PC-9 (cell line): Measurements from ENCODE around the gene SHISAL2A. TPM values are rescaled to one million over a fixed set of nuclear protein-coding genes. Genes with fewer than 3 reads are reported as not detected.

Experiments
- BruUV-seq: library from RNA; stranded (reverse); fragments of 400-500 nt; replicated peaks from 2 replicates; lab custom pipeline; 2021; lab: Mats Ljungman, UMichigan
- CTCF ChIA-PET: fragments of 300-600 bp; sonication (Branson Sonifier 250); formaldehyde crosslinking; loops from one replicate; lab custom pipeline; 2022; ENCODE audit warnings: antibody characterized with exemption; lab: Charles Lee
- POLR2A ChIA-PET: fragments of 300-600 bp; sonication (Branson Sonifier 250); formaldehyde crosslinking; loops from one replicate; lab custom pipeline; 2022; ENCODE audit warnings: antibody characterized with exemption; ENCODE audit not compliant: unreplicated experiment; lab: Charles Lee
- DNase-seq, 2 experiments: peaks; one replicate each; pipeline versions ENCODE4 v3.0.0 to v3.0.0-alpha.2; 2015 to 2022; ENCODE audit warnings: mixed read lengths in 1 of 2
- H2AFZ ChIP-seq: fragments of 200-600 bp; sonication (generic); 2 replicates; pipeline ENCODE4 v1.8.1; 2017; ENCODE audit warnings: antibody characterized with exemption
- H3F3A ChIP-seq: fragments of 200-600 bp; sonication (generic); 2 replicates; pipeline ENCODE4 v1.8.1; 2017; ENCODE audit warnings: antibody characterized with exemption, mild to moderate bottlenecking, low read depth; ENCODE audit not compliant: insufficient read depth
- H3K27ac ChIP-seq: fragments of 200-600 bp; sonication (generic); 2 replicates; pipeline ENCODE4 v1.6.1; 2016; ENCODE audit warnings: mixed run types
- H3K27me3 ChIP-seq: fragments of 200-600 bp; sonication (generic); 2 replicates; pipeline ENCODE4 v1.6.1; 2016; ENCODE audit warnings: low read depth, mixed run types; ENCODE audit not compliant: insufficient read depth
- H3K36me3 ChIP-seq: fragments of 200-600 bp; sonication (generic); 2 replicates; pipeline ENCODE4 v1.6.1; 2016; ENCODE audit warnings: low read depth, mixed run types
- H3K4me1 ChIP-seq: fragments of 200-600 bp; sonication (generic); replicated peaks from 2 replicates; pipeline ENCODE4 v1.6.1; 2016; ENCODE audit warnings: mixed run types; ENCODE audit not compliant: insufficient read depth
- H3K4me2 ChIP-seq: fragments of 200-600 bp; sonication (generic); 2 replicates; pipeline ENCODE4 v1.6.1; 2017; ENCODE audit warnings: mixed run types
- H3K4me3 ChIP-seq: fragments of 200-600 bp; sonication (generic); 2 replicates; pipeline ENCODE4 v1.6.1; 2016; ENCODE audit warnings: mixed run types
- H3K79me2 ChIP-seq: fragments of 200-600 bp; sonication (generic); 2 replicates; pipeline ENCODE4 v1.6.1; 2017; ENCODE audit warnings: low read depth, mixed run types
- H3K9me2 ChIP-seq: fragments of 200-600 bp; sonication (generic); 2 replicates; pipeline ENCODE4 v1.8.1; 2017; ENCODE audit warnings: mild to moderate bottlenecking; ENCODE audit not compliant: insufficient read depth
- H3K9me3 ChIP-seq: fragments of 200-600 bp; sonication (generic); 2 replicates; pipeline ENCODE4 v1.8.1; 2016; ENCODE audit warnings: low read depth; ENCODE audit not compliant: insufficient read depth
- H4K20me1 ChIP-seq: fragments of 200-600 bp; sonication (generic); 2 replicates; pipeline ENCODE4 v1.8.1; 2017; ENCODE audit not compliant: insufficient read depth
- EZH2 ChIP-seq: fragments of 200-600 bp; sonication (generic); IDR thresholded peaks from 2 replicates; pipeline ENCODE4 v1.8.0; 2017; ENCODE audit warnings: antibody characterized with exemption, low read depth
- intact Hi-C: fragments of 100-400 bp; cut with micrococcal nuclease; formaldehyde crosslinking; loops from one replicate; pipeline ENCODE4 v1.10.0; 2022; ENCODE audit not compliant: unreplicated experiment
- total RNA-seq: library from RNA; stranded (reverse); gene quantifications from 2 replicates; pipeline ENCODE4 v1.2.3, GENCODE V29; 2021
- TF ChIP-seq, protein P1 (sequence below): fragments of 200-600 bp; sonication (generic); conservative IDR thresholded peaks from 2 replicates; pipeline ENCODE4 v1.6.1; 2017; ENCODE audit warnings: mixed run types, antibody characterized with exemption, mild to moderate bottlenecking, moderate library complexity

The SHISAL2A gene
- total RNA-seq, 1 experiment from 2014 or later = not detected

DNA sequence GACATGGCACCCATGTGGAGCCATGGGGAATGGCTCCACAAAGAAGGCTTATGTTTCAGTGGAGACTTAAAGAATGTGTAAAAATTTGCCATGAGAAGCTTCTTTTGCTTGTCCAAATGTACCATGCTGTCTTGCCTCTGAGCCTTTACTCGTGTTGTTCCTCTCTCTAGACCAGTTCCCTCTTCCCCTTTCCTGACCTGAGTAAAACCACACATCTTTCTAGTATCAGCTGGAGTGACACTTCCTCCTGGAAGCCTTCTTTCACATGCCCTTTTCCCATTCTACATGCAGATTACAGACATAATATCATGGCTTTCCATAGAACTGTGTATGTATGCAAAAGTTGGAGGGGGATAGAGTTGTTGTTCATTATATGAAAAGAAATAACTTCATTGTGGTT lies 44.4 kb upstream of the SHISAL2A start:
- Histone ChIP-seq H3K36me3 (no peaks in the 10 kb centered on the region), H3K9me3 (no peaks in the 10 kb centered on the region), H3K27me3 (no peaks in the 10 kb centered on the region), H3K4me3 (no peak overlapping the region), H3K79me2 (no peaks in the 10 kb centered on the region), H3K4me1 (no peaks in the 10 kb centered on the region), H3K27ac (no peak overlapping the region), H4K20me1 (no peaks in the 10 kb centered on the region), H3K4me2 (no peak overlapping the region), H3F3A (no peaks in the 10 kb centered on the region), H3K9me2 (no peaks in the 10 kb centered on the region), H2AFZ (no peak overlapping the region)
- no peak for DNase-seq
- CTCF ChIA-PET = no interaction called here
- POLR2A ChIA-PET = no interaction called here
- intact Hi-C loops = no loop called here
- no TSS peak for BruUV-seq
- no peak for TF ChIP-seq EZH2
- TF ChIP-seq, protein P1, sequence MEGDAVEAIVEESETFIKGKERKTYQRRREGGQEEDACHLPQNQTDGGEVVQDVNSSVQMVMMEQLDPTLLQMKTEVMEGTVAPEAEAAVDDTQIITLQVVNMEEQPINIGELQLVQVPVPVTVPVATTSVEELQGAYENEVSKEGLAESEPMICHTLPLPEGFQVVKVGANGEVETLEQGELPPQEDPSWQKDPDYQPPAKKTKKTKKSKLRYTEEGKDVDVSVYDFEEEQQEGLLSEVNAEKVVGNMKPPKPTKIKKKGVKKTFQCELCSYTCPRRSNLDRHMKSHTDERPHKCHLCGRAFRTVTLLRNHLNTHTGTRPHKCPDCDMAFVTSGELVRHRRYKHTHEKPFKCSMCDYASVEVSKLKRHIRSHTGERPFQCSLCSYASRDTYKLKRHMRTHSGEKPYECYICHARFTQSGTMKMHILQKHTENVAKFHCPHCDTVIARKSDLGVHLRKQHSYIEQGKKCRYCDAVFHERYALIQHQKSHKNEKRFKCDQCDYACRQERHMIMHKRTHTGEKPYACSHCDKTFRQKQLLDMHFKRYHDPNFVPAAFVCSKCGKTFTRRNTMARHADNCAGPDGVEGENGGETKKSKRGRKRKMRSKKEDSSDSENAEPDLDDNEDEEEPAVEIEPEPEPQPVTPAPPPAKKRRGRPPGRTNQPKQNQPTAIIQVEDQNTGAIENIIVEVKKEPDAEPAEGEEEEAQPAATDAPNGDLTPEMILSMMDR = no peak

DNA sequence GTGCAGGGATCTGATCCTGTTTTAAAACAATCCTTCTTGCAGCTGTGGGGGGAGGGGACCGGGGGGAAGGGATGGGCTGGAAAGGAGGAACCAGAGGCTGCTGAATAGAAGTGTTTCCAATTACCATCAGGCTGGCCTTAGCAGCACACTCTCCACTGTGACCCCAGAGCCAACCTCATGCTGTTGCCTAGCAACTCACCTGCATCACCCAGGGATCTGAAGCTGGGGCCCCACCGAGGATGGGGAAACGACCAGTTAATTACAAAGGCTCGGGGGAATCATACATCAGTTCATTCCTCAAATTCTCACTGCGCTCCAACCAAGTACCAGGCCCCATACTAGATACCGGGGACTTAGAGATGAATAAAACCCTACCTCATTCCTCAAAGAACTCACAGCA lies 42.7 kb upstream of the SHISAL2A start:
- no peaks in the 10 kb centered on the region for H3F3A ChIP-seq
- ChIA-PET POLR2A (no interaction called here), CTCF (interaction anchor here (0.6 kb wide), 1 partner anchor 39 kb away, joined by 3 read pairs; no protein-coding TSS in a partner anchor)
- no peaks in the 10 kb centered on the region for H3K4me1 ChIP-seq
- DNase-seq = no peak
- no peaks in the 10 kb centered on the region for H3K27me3 ChIP-seq
- intact Hi-C loops = no loop called here
- H2AFZ ChIP-seq = no peak overlapping the region
- H3K27ac ChIP-seq = no peak overlapping the region
- TF ChIP-seq, protein P1 = no peak
- TF ChIP-seq EZH2 = no peak
- H3K4me2 ChIP-seq = no peak overlapping the region
- no peaks in the 10 kb centered on the region for H4K20me1 ChIP-seq
- no peaks in the 10 kb centered on the region for H3K9me2 ChIP-seq
- no peaks in the 10 kb centered on the region for H3K79me2 ChIP-seq
- BruUV-seq = no TSS peak
- H3K4me3 ChIP-seq = no peak overlapping the region
- H3K36me3 ChIP-seq = no peaks in the 10 kb centered on the region
- H3K9me3 ChIP-seq = no peaks in the 10 kb centered on the region

DNA sequence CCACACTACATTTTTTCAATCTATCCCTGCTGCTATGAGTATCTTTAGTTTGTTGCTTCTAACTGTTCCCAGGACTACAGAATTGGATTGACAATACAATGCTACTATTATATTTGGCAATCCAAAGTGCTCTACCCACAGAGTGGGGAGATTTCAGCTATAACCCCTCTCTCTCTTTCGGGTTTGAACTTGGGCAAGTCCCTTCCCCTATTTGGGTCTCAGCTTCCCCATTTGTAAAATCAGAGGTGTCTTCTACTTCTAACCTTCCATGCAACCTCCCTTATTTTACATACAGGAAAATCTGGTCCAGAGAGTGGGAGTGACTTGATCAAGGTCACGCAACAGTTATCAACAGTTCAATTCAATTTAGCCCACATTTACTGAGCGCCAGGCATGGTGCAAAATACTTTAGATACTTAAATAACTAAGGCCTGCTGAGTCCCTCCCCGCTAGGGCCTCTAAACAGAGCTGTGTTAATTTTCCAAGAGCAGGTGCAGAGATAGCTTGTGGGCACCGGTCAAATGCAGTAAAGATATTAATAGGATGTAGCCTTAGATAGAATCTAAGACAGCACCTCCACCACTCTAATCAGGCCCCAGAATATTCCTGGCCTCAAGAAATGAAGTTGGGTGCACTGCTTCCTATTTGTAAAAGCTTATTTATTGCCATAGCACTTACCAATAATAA lies 40.2 kb upstream of the SHISAL2A start:
- no peak for DNase-seq
- no peaks in the 10 kb centered on the region for H3F3A ChIP-seq
- no peak overlapping the region for H2AFZ ChIP-seq
- no peaks in the 10 kb centered on the region for H3K27me3 ChIP-seq
- no peak overlapping the region for H3K4me2 ChIP-seq
- TF ChIP-seq, protein P1 = no peak
- TF ChIP-seq EZH2 = no peak
- intact Hi-C loops = no loop called here
- no peaks in the 10 kb centered on the region for H3K36me3 ChIP-seq
- H3K9me2 ChIP-seq = no peaks in the 10 kb centered on the region
- no peak overlapping the region for H3K27ac ChIP-seq
- no peaks in the 10 kb centered on the region for H3K9me3 ChIP-seq
- POLR2A ChIA-PET = interaction anchor here (0.6 kb wide), 1 partner anchor 555 kb away, joined by 4 read pairs; no protein-coding TSS in a partner anchor
- no peaks in the 10 kb centered on the region for H3K4me1 ChIP-seq
- CTCF ChIA-PET = no interaction called here
- no TSS peak for BruUV-seq
- H3K4me3 ChIP-seq = no peak overlapping the region
- H4K20me1 ChIP-seq = no peaks in the 10 kb centered on the region
- no peaks in the 10 kb centered on the region for H3K79me2 ChIP-seq
